Subcutaneous abdominal adipose tissue (tissue), 5 donors: ENCODE data around the gene PTPN3.
"Not testable (repeated sequence)": the region's sequence is repeated elsewhere in the genome, so short reads cannot be mapped to it uniquely, and the experiment has no call there.

ENCODE experiments used
- H3K27ac ChIP-seq: one replicate; pipeline ENCODE4 v1.7.0; 2013; ENCODE audit warnings: low read depth, mild to moderate bottlenecking, inconsistent platforms, low read length, moderate library complexity
- H3K27me3 ChIP-seq, 5 donors: one replicate each; pipeline ENCODE4 v1.7.0; 2013; ENCODE audit warnings: low read length in 5 of 5, inconsistent platforms in 1 of 5; ENCODE audit not compliant: control insufficient read depth in 5 of 5, insufficient read depth in 4 of 5
- H3K36me3 ChIP-seq, 5 donors: one replicate each; pipeline ENCODE4 v1.7.0; 2013; ENCODE audit warnings: low read length in 5 of 5; ENCODE audit not compliant: control insufficient read depth in 5 of 5, insufficient read depth in 5 of 5
- H3K4me1 ChIP-seq, 5 donors: one replicate each; pipeline ENCODE4 v1.7.0; 2013; ENCODE audit warnings: low read length in 5 of 5, mild to moderate bottlenecking in 3 of 5, moderate library complexity in 1 of 5; ENCODE audit not compliant: control insufficient read depth in 5 of 5, insufficient read depth in 5 of 5
- H3K4me3 ChIP-seq, 5 donors: one replicate each; pipeline ENCODE4 v1.7.0; 2013; ENCODE audit warnings: low read length in 5 of 5, low read depth in 1 of 5
- H3K9ac ChIP-seq, 5 donors: one replicate each; pipeline ENCODE4 v1.7.0; 2013; ENCODE audit warnings: low read length in 5 of 5, mild to moderate bottlenecking in 4 of 5, moderate library complexity in 3 of 5
- H3K9me3 ChIP-seq, 5 donors: one replicate each; pipeline ENCODE4 v1.7.0; 2013; ENCODE audit warnings: low read length in 5 of 5; ENCODE audit not compliant: control insufficient read depth in 5 of 5
- donor health status: healthy.
- donor health status: healthy.
- donor health status: healthy.
- donor health status: healthy.
- donor health status: healthy.

Gene PTPN3

GRCh38 chr9:109498195-109499092, at the start of gene PTPN3:
Gene PTPN3, minus strand, starts transcription at chr9:109498307. Its CDS starts 34,873 bp downstream, at chr9:109463434.
- H3K36me3 ChIP-seq, result no peaks in the 10 kb centered on the region
- H3K4me3 ChIP-seq, result peak within 1 kb of the TSS; percentile 48 to 73 (median 64)
- peak within 1 kb of the TSS in 2 of 5 donors; percentile 38 to 72 for H3K9ac ChIP-seq
- H3K9me3 ChIP-seq, result no peaks in the 10 kb centered on the region
- H3K27me3 ChIP-seq, result peaks cover 0 to 24% (median 13%) of the 10 kb centered on the region in 5 donors
- H3K4me1 ChIP-seq, result peaks cover 4 to 30% (median 26%) of the 10 kb centered on the region in 5 donors
- H3K27ac ChIP-seq, result peak within 1 kb of the TSS; percentile 41

- peaks cover 0 to 17% (median 6%) of the 10 kb centered on the region in 5 donors for H3K9me3 ChIP-seq
- not testable (repeated sequence) for H3K4me3 ChIP-seq, H3K27me3 ChIP-seq, H3K9ac ChIP-seq, H3K36me3 ChIP-seq, H3K27ac ChIP-seq, H3K4me1 ChIP-seq
Observed at GRCh38 chr9:109544954-109545353, 46.8 kb upstream of the PTPN3 start.

GRCh38 chr9:109542922-109543321, 44.8 kb upstream of the PTPN3 start:
- H3K4me1 ChIP-seq, result no peaks in the 10 kb centered on the region
- no peak overlapping the region for H3K9ac ChIP-seq
- no peak overlapping the region for H3K4me3 ChIP-seq
- H3K27me3 ChIP-seq, result no peaks in the 10 kb centered on the region
- H3K27ac ChIP-seq, result no peak overlapping the region
- H3K9me3 ChIP-seq, result peaks cover 0 to 17% (median 6%) of the 10 kb centered on the region in 5 donors
- H3K36me3 ChIP-seq, result no peaks in the 10 kb centered on the region

GRCh38 chr9:109538346-109538745, 40.2 kb upstream of the PTPN3 start:
- no peaks in the 10 kb centered on the region for H3K9me3 ChIP-seq
- H3K4me3 ChIP-seq, result no peak overlapping the region
- no peaks in the 10 kb centered on the region for H3K36me3 ChIP-seq
- H3K27me3 ChIP-seq, result peaks cover 0 to 4% (median 3%) of the 10 kb centered on the region in 5 donors
- no peaks in the 10 kb centered on the region for H3K4me1 ChIP-seq
- no peak overlapping the region for H3K9ac ChIP-seq
- H3K27ac ChIP-seq, result no peak overlapping the region

GRCh38 chr9:109537288-109537687, 39.2 kb upstream of the PTPN3 start:
- Histone ChIP-seq H3K9ac (no peak overlapping the region), H3K36me3 (no peaks in the 10 kb centered on the region), H3K4me1 (no peaks in the 10 kb centered on the region), H3K27ac (no peak overlapping the region), H3K4me3 (no peak overlapping the region), H3K9me3 (no peaks in the 10 kb centered on the region), H3K27me3 (peaks cover 0 to 4% (median 3%) of the 10 kb centered on the region in 5 donors)

- Histone ChIP-seq H3K9ac (no peak overlapping the region), H3K36me3 (no peaks in the 10 kb centered on the region), H3K27ac (no peak overlapping the region), H3K27me3 (peaks cover 0 to 4% (median 3%) of the 10 kb centered on the region in 5 donors), H3K4me3 (no peak overlapping the region), H3K9me3 (no peaks in the 10 kb centered on the region), H3K4me1 (no peaks in the 10 kb centered on the region)
Observed at GRCh38 chr9:109536859-109537258, 38.8 kb upstream of the PTPN3 start.

GRCh38 chr9:109535365-109535764, 37.3 kb upstream of the PTPN3 start:
- Histone ChIP-seq H3K4me1 (no peaks in the 10 kb centered on the region), H3K4me3 (no peak overlapping the region), H3K9me3 (no peaks in the 10 kb centered on the region), H3K9ac (no peak overlapping the region), H3K27ac (no peak overlapping the region), H3K36me3 (no peaks in the 10 kb centered on the region), H3K27me3 (peaks cover 0 to 4% (median 3%) of the 10 kb centered on the region in 5 donors)

- no peak overlapping the region for H3K4me3 ChIP-seq
- no peaks in the 10 kb centered on the region for H3K9me3 ChIP-seq
- H3K27ac ChIP-seq, result no peak overlapping the region
- H3K4me1 ChIP-seq, result no peaks in the 10 kb centered on the region
- H3K36me3 ChIP-seq, result no peaks in the 10 kb centered on the region
- H3K9ac ChIP-seq, result no peak overlapping the region
- H3K27me3 ChIP-seq, result peaks cover 0 to 4% (median 3%) of the 10 kb centered on the region in 5 donors
Observed at GRCh38 chr9:109534151-109534550, 36.0 kb upstream of the PTPN3 start.

- not testable (repeated sequence) for H3K27ac ChIP-seq, H3K27me3 ChIP-seq, H3K9ac ChIP-seq, H3K9me3 ChIP-seq, H3K4me3 ChIP-seq, H3K36me3 ChIP-seq, H3K4me1 ChIP-seq
Observed at GRCh38 chr9:109532652-109533051, 34.5 kb upstream of the PTPN3 start.

- H3K9me3 ChIP-seq, result no peaks in the 10 kb centered on the region
- H3K36me3 ChIP-seq, result no peaks in the 10 kb centered on the region
- no peak overlapping the region for H3K4me3 ChIP-seq
- H3K9ac ChIP-seq, result no peak overlapping the region
- no peaks in the 10 kb centered on the region for H3K27me3 ChIP-seq
- H3K4me1 ChIP-seq, result no peaks in the 10 kb centered on the region
- no peak overlapping the region for H3K27ac ChIP-seq
Observed at GRCh38 chr9:109522106-109522505, 24.0 kb upstream of the PTPN3 start.
